Suprapubic skin (tissue), 4 donors: ENCODE results near the gene SMAD1. TPM values are rescaled to one million over a fixed set of nuclear protein-coding genes. Genes with fewer than 3 reads are reported as not detected.
A peak's percentile ranks its signal among the peaks of the same experiment; 100 is the strongest.

Experiments
- DNase-seq, 2 donors: peaks; one replicate each; pipeline ENCODE4 v3.0.0-alpha.2; 2019; ENCODE audit warnings: low spot score in 2 of 2
- H3K27ac ChIP-seq: fragments of 200-600 bp; sonication (generic); one replicate; pipeline ENCODE4 v1.5.1; 2019
- H3K27me3 ChIP-seq: fragments of 200-600 bp; sonication (generic); one replicate; pipeline ENCODE4 v1.5.1; 2019
- H3K36me3 ChIP-seq: fragments of 200-600 bp; sonication (generic); one replicate; pipeline ENCODE4 v1.5.1; 2019
- H3K4me1 ChIP-seq: fragments of 200-600 bp; sonication (generic); one replicate; pipeline ENCODE4 v1.5.1; 2019
- H3K4me3 ChIP-seq: fragments of 200-600 bp; sonication (generic); one replicate; pipeline ENCODE4 v1.5.1; 2019; ENCODE audit warnings: mild to moderate bottlenecking
- H3K9me3 ChIP-seq: fragments of 200-600 bp; sonication (generic); one replicate; pipeline ENCODE4 v1.5.1; 2019
- CTCF ChIP-seq, 2 donors: fragments of 200-600 bp in 1 of 2; fragments of 450-650 bp in 1 of 2; sonication (generic) in 1 of 2; IDR thresholded peaks; one replicate each; pipeline ENCODE4 v1.5.1; 2016 to 2019; ENCODE audit warnings: antibody characterized with exemption in 2 of 2, mild to moderate bottlenecking in 1 of 2, moderate library complexity in 1 of 2
- EP300 ChIP-seq: sonication (generic); formaldehyde crosslinking; IDR thresholded peaks from one replicate; pipeline ENCODE4 v1.6.1; 2017; ENCODE audit warnings: antibody characterized with exemption
- POLR2A ChIP-seq, 2 donors: fragments of 450-650 bp; IDR thresholded peaks; one replicate each; pipeline ENCODE4 v1.6.1; 2017; ENCODE audit warnings: antibody characterized with exemption in 2 of 2, mild to moderate bottlenecking in 2 of 2, moderate library complexity in 2 of 2
- POLR2AphosphoS5 ChIP-seq, 3 donors: sonication (generic); formaldehyde crosslinking; IDR thresholded peaks; one replicate each; pipeline ENCODE4 v1.6.1; 2017; ENCODE audit warnings: antibody characterized with exemption in 3 of 3
- WGBS: methylation state at CpG from one replicate; pipeline ENCODE4 v1.1.5; 2018; 5-methylcytosine and 5-hydroxymethylcytosine counted together
- total RNA-seq, 4 donors: library from RNA; depleted of rRNA; stranded (reverse); fragments of >200 nt; gene quantifications; one replicate each; pipeline ENCODE4 v1.1.0, GENCODE V29; 2016

The SMAD1 gene
- total RNA-seq, 4 donors from 2014 or later, result 38.0 to 61.7 (median 55.9) TPM

DNA sequence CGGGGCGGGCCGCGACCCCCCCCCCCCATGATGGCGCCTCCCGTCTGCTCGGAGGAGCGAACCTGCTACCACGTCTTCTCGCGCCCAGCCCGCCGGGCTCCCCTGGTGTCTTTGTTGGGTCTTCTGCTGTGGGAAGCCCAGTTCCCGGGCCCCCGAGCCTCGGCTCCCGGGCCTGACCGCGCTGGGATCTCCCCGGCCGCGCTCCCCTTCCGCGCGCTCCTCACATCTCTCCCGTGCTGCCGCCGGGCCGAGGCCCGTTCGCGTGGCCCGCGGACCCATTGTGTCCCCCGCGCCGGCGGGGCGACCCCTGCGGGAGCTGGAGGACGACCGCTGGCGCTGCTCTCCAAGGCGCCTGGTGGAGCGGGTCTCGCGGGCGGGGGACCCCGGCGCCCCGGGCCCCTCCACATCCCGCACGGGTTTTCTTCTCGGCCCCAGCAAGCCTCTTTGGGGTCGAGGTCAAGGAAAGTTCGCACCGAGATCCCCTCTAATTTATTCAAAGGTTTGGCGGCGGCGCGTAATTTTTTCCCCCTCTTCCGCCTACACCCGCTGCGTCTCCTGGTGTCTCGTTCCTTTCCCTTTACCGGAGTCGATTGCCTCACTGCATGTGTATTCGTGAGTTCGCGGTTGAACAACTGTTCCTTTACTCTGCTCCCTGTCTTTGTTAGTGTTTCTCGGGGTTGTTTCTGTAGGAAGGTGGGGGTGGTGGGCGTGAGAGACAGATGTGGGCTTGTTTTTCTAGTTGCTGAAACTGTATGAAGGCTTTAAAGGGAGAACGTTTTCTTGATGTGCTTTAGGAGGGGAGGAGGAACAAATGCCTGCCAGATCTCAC is 770 bp downstream of the SMAD1 start:
- H3K4me3 ChIP-seq, result peak overlapping the region; percentile 96
- no peaks in the 10 kb centered on the region for H3K27me3 ChIP-seq
- H3K27ac ChIP-seq, result peak overlapping the region; percentile 98
- peaks cover 43% of the 10 kb centered on the region for H3K4me1 ChIP-seq
- H3K36me3 ChIP-seq, result no peaks in the 10 kb centered on the region
- H3K9me3 ChIP-seq, result no peaks in the 10 kb centered on the region
- peak; percentile 64 to 82 for DNase-seq
- TF ChIP-seq POLR2A (IDR thresholded peaks at IDR 0.05) (no peak), EP300 (no peak), POLR2AphosphoS5 (IDR thresholded peaks at IDR 0.05) (no peak), CTCF (IDR thresholded peaks at IDR 0.05) (no peak)
- under 1% methylated on average over 37 of the region's 73 CpGs for WGBS

- H3K27ac ChIP-seq, result no peak overlapping the region
- H3K9me3 ChIP-seq, result no peaks in the 10 kb centered on the region
- TF ChIP-seq POLR2A (IDR thresholded peaks at IDR 0.05), result no peak
- TF ChIP-seq POLR2AphosphoS5 (IDR thresholded peaks at IDR 0.05), result no peak
- no peak for TF ChIP-seq EP300
- TF ChIP-seq CTCF (IDR thresholded peaks at IDR 0.05), result no peak
- 45% methylated on average over 3 of the region's 3 CpGs for WGBS
- H3K27me3 ChIP-seq, result no peaks in the 10 kb centered on the region
- DNase-seq, result no peak
- H3K36me3 ChIP-seq, result no peaks in the 10 kb centered on the region
- H3K4me3 ChIP-seq, result peak overlapping the region; percentile 96
- peaks cover 52% of the 10 kb centered on the region for H3K4me1 ChIP-seq
Measured at GRCh38 chr4:145483514-145483913, 1.9 kb downstream of the SMAD1 start.

DNA sequence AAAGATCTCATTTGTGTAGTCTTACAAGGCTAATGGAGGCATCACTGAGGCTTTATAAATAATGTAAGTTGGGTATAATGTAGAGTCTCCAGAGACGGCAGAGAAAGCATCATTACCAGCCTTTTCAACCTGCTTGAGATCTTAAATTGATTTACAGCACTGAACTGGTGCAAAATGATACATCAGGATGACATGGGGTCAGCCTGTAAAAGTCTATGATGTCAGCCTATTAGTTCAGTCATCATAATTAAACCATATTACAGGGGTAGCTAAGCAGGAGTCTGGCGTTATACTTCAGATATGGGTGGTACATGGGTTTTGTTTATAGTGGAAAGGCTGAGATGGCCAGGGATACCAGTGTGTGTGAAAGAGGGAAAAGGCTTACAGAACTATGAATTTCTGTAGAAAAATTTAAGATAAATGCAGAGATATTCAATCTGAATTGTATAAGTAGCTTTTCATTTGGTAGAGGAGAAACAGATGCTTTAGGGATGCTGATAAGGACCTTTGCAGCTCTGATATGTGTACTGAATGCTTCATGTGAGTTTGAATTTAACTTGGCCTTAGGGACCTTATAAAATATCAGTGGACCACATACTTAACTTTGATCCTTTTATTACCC is 2.7 kb downstream of the SMAD1 start:
- Histone ChIP-seq H3K4me1 (peaks cover 52% of the 10 kb centered on the region), H3K4me3 (peak overlapping the region; percentile 96), H3K27me3 (no peaks in the 10 kb centered on the region), H3K9me3 (no peaks in the 10 kb centered on the region), H3K27ac (no peak overlapping the region), H3K36me3 (no peaks in the 10 kb centered on the region)
- WGBS, result 55% methylated on average over 2 of the region's 2 CpGs
- no peak for DNase-seq
- no peak for TF ChIP-seq EP300

DNA sequence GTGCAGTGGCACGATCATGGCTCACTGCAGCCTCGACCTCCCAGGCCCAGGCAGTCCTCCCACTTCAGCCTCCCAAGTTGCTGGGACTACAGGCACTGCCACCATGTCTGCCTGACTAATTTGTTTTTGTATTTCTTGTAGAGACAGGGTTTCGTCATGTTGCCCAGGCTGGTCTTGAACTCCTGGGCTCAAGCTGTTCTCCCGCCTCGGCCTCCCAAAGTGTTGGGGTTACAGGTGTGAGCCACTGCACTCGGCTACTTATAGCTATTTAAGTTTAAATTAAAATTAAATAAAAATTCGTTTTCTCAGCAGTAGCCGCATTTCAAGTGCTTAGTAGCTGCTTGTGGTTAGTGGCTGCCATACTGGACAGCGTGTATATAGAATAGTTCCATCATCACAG is 3.5 kb downstream of the SMAD1 start:
- 96% methylated on average over 9 of the region's 9 CpGs for WGBS
- H3K27ac ChIP-seq, result no peak overlapping the region
- no peak overlapping the region for H3K4me3 ChIP-seq

GRCh38 chr4:145486603-145487002 is 5.0 kb downstream of the SMAD1 start:
- no peaks in the 10 kb centered on the region for H3K9me3 ChIP-seq
- TF ChIP-seq POLR2AphosphoS5 (IDR thresholded peaks at IDR 0.05) (no peak), CTCF (IDR thresholded peaks at IDR 0.05) (no peak), EP300 (no peak), POLR2A (IDR thresholded peaks at IDR 0.05) (no peak)
- no peaks in the 10 kb centered on the region for H3K36me3 ChIP-seq
- H3K27ac ChIP-seq, result no peak overlapping the region
- peaks cover 48% of the 10 kb centered on the region for H3K4me1 ChIP-seq
- no peak for DNase-seq
- no peaks in the 10 kb centered on the region for H3K27me3 ChIP-seq
- 57% methylated on average over 3 of the region's 3 CpGs for WGBS
- no peak overlapping the region for H3K4me3 ChIP-seq

More for the DNA sequence above, 3.5 kb downstream of the SMAD1 start:
- peaks cover 54% of the 10 kb centered on the region for H3K4me1 ChIP-seq
- TF ChIP-seq CTCF (IDR thresholded peaks at IDR 0.05) (no peak), POLR2AphosphoS5 (IDR thresholded peaks at IDR 0.05) (no peak), POLR2A (IDR thresholded peaks at IDR 0.05) (no peak), EP300 (no peak)
- H3K36me3 ChIP-seq, result no peaks in the 10 kb centered on the region
- no peak for DNase-seq
- no peaks in the 10 kb centered on the region for H3K9me3 ChIP-seq
- H3K27me3 ChIP-seq, result no peaks in the 10 kb centered on the region
